ENCODE data around the gene SV2C.
"Not testable (repeated sequence)": the region's sequence is repeated elsewhere in the genome, so short reads cannot be mapped to it uniquely, and the experiment has no call there.

Gene SV2C

DNA sequence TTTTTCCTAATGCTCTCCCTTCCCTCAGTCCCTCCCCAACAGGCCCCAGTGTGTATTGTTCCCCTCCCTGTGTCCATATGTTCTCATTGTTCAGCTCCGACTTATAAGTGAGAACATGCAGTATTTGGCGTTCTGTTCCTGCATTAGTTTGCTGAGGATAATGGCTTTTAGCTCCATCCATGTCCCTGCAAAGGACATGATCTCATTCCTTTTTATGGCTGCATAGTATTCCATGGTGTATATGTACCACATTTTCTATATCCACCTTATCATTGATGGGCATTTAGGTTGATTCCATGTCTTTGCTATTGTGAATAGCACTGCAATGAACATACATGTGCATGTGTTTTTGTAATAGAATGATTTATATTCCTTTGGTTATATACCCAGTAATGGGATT is 6.0 kb downstream of the SV2C start:
- TF ChIP-seq ZNF8 (CRISPR knock-in tag; IDR thresholded peaks at IDR 0.05), result peak; percentile 78
- ATAC-seq, result not testable (repeated sequence)

DNA sequence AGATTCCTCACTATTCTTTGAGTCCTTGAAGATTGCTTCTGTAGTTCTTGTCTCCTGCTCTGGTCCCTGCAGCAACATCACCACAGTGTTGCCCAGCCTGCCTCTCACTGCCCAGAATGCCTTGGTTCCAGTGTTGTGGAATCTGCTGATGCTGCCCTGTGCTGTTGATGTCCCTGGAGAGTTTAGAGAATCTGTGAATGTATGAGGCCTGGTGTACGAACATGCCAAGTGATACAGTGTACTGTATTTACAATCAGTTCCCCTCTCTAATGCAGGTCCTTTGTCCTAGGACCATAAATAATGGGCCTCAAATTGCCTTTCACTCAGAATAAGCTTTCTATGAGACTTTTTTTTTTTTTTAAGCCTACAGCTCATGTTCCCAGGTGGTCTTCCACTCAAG is 8.2 kb downstream of the SV2C start:
- TF ChIP-seq ISL1 (CRISPR knock-in tag; IDR thresholded peaks at IDR 0.05), result no peak
- no peak for TF ChIP-seq TCF4 (CRISPR knock-in tag; IDR thresholded peaks at IDR 0.05; ENCODE audit: borderline replicate concordance)
- no peak for TF ChIP-seq PATZ1 (CRISPR knock-in tag; IDR thresholded peaks at IDR 0.05; ENCODE audit: borderline replicate concordance)
- TF ChIP-seq ZNF70 (CRISPR knock-in tag; IDR thresholded peaks at IDR 0.05), result no peak
- no peak for TF ChIP-seq ESRRG (CRISPR knock-in tag; IDR thresholded peaks at IDR 0.05)
- TF ChIP-seq RARB (CRISPR knock-in tag; IDR thresholded peaks at IDR 0.05), result no peak
- TF ChIP-seq ZFP3 (CRISPR knock-in tag; IDR thresholded peaks at IDR 0.05), result no peak
- no peak for TF ChIP-seq ARNTL (CRISPR knock-in tag; IDR thresholded peaks at IDR 0.05; ENCODE audit: borderline replicate concordance, low read depth)

DNA sequence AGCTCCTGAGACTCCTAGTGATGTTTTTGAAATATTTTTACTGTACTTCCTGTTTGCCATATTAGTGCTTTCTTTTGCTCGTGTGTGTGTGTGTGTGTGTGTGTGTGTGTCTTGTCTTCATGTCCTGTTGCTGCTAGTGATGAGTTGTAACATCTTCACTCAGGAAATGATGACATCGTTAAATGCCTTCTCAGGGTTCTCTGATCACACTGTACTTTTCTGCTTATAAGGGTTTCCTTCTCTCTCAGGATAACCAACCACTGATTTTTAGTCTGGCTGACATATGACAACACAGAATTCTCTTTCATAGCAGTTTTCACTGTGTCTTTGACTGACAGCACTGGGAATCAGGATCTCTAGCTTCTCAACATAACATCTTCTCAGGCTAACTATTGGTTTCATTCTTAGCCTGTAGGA is 16.1 kb downstream of the SV2C start:
- no peak for TF ChIP-seq ARNTL (CRISPR knock-in tag; IDR thresholded peaks at IDR 0.05; ENCODE audit: borderline replicate concordance, low read depth)
- TF ChIP-seq ISL1 (CRISPR knock-in tag; IDR thresholded peaks at IDR 0.05), result no peak
- TF ChIP-seq ESRRG (CRISPR knock-in tag; IDR thresholded peaks at IDR 0.05), result no peak
- no peak for TF ChIP-seq ZNF565 (CRISPR knock-in tag; conservative IDR thresholded peaks at IDR 0.05; ENCODE audit: low read depth)
- TF ChIP-seq CSDC2 (CRISPR knock-in tag; IDR thresholded peaks at IDR 0.05), result no peak
- ATAC-seq, result no peak

More for the DNA sequence above, 8.2 kb downstream of the SV2C start:
- no peak for ATAC-seq

DNA sequence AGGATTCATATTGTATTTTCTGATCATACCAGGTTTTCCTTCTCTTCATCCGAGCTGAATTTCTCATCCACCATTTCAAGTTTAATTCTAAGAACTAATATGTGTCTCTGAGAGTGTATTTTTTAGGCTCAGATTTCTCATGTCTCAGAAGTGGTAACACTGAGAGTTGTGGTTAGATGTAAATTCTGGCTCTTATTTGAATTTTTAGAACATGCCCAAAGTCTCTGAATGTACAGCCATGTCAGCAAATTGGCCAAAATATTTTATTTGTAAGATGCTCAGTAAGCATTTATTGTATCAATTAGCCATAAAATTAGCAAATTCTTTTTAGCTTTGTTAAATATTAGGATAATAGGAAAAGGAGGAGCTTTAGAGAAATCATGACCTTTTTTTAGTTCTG is 16.6 kb downstream of the SV2C start:
- TF ChIP-seq ZFP30 (CRISPR knock-in tag; IDR thresholded peaks at IDR 0.05), result no peak
- ATAC-seq, result no peak

- peak; percentile 49; the same call in 1 of the 3 replicates for ATAC-seq
- no peak for TF ChIP-seq POU6F1 (CRISPR knock-in tag; IDR thresholded peaks at IDR 0.05; ENCODE audit: borderline replicate concordance, low read depth)
- peak; percentile 87 for TF ChIP-seq SNAI2 (CRISPR knock-in tag; IDR thresholded peaks at IDR 0.05)
- peak; percentile 61; the same call in 1 of the 2 replicates for TF ChIP-seq CSDC2 (CRISPR knock-in tag; IDR thresholded peaks at IDR 0.05)
- peak; percentile 41 for TF ChIP-seq ISL1 (CRISPR knock-in tag; IDR thresholded peaks at IDR 0.05)
- 0 out of 2 replicates have a peak, but pooled peaks have one; percentile 29 for TF ChIP-seq TSHZ2 (CRISPR knock-in tag; IDR thresholded peaks at IDR 0.05)
These were observed 20.8 kb downstream of the SV2C start for GRCh38 chr5:76104027-76104426.

- no peak for TF ChIP-seq ARNTL (CRISPR knock-in tag; IDR thresholded peaks at IDR 0.05; ENCODE audit: borderline replicate concordance, low read depth)
- TF ChIP-seq CREB5 (CRISPR knock-in tag; IDR thresholded peaks at IDR 0.05; ENCODE audit: low read depth), result no peak
- no peak for ATAC-seq
These were observed 23.0 kb downstream of the SV2C start for GRCh38 chr5:76106149-76106548.

Data from SK-N-SH treated with all-trans-retinoic acid at 6 μM for 48 hours (cell line).